HepG2 (cell line): ENCODE measurements around the gene C9orf50. TPM values are rescaled to one million over a fixed set of nuclear protein-coding genes. Genes with fewer than 3 reads are reported as not detected.

Experiments used
- ATAC-seq: fragments of 200-7000 bp; cut with Tn5 transposase; 3 replicates; pipeline ENCODE4 v1.9.1; 2020; ENCODE audit warnings: mild to moderate bottlenecking, moderate library complexity
- BruUV-seq: library from RNA; stranded (reverse); fragments of 400-500 nt; replicated peaks from 2 replicates; lab custom pipeline; 2021; lab: Mats Ljungman, UMichigan
- CTCF ChIA-PET: fragments of 300-600 bp; formaldehyde crosslinking; extraction: SDS; loops from one replicate; lab custom pipeline; 2021; ENCODE audit warnings: low total read pairs, inconsistent platforms, low intra/inter-chr PET ratio; lab: Yijun Ruan, JAX
- POLR2A ChIA-PET: fragments of 350-600 bp; sonication (Branson Sonifier 250); formaldehyde crosslinking; loops from one replicate; lab custom pipeline; 2020; ENCODE audit warnings: antibody characterized with exemption, inconsistent platforms; lab: Yijun Ruan, JAX
- DNase-seq: peaks from one replicate; pipeline ENCODE4 v3.0.0-alpha.2; 2015; ENCODE audit warnings: low spot score
- FAIRE-seq: peaks from 3 replicates; lab custom pipeline; 2011; peaks lifted over from hg19 to GRCh38; lab: Jason Lieb, UNC
- H2AFZ ChIP-seq: one replicate; pipeline ENCODE4 v1.6.1; 2011; ENCODE audit warnings: low read length, inconsistent platforms
- H3K27ac ChIP-seq: fragments of 300-600 bp; 3 replicates; pipeline ENCODE4 v1.8.0; 2011; ENCODE audit warnings: mixed run types, mild to moderate bottlenecking, mixed read lengths, low read length, inconsistent platforms; ENCODE audit not compliant: insufficient read depth; ENCODE audit errors: extremely low read length
- H3K27me3 ChIP-seq, 2 experiments: fragments of 200-600 bp in 1 of 2; 2 replicates in 1 of 2; 3 replicates in 1 of 2; pipeline versions ENCODE4 v1.6.0 to v1.8.0; 2011; ENCODE audit warnings: low read length in 2 of 2, mild to moderate bottlenecking in 2 of 2, moderate library complexity in 2 of 2, inconsistent platforms in 1 of 2; ENCODE audit not compliant: insufficient read depth in 2 of 2, control insufficient read depth in 1 of 2
- H3K36me3 ChIP-seq, 2 experiments: fragments of 200-600 bp in 1 of 2; replicated peaks in 1 of 2; 2 replicates in 1 of 2; 3 replicates in 1 of 2; pipeline versions ENCODE4 v1.5.1 to v1.8.0; 2011; ENCODE audit warnings: low read length in 2 of 2, inconsistent platforms in 1 of 2; ENCODE audit not compliant: insufficient read depth in 2 of 2, control insufficient read depth in 1 of 2
- H3K4me1 ChIP-seq: 2 replicates; pipeline ENCODE4 v1.5.1; 2012; ENCODE audit warnings: low read length, inconsistent platforms; ENCODE audit not compliant: insufficient read depth
- H3K4me2 ChIP-seq: 2 replicates; pipeline ENCODE4 v1.6.0; 2011; ENCODE audit warnings: low read depth, low read length, inconsistent platforms
- H3K4me3 ChIP-seq, 3 experiments: fragments of 200-600 bp in 1 of 3; sonication (generic), shearing (Covaris generic) in 1 of 3; replicated peaks in 1 of 3; 2 replicates each; pipeline ENCODE4 v1.5.1; 2011 to 2016; ENCODE audit warnings: low read length in 3 of 3, inconsistent platforms in 2 of 3, low read depth in 2 of 3, mild to moderate bottlenecking in 2 of 3, control low read depth in 1 of 3, mixed read lengths in 1 of 3; ENCODE audit not compliant: insufficient read depth in 1 of 3
- H3K79me2 ChIP-seq: one replicate; pipeline ENCODE4 v1.6.1; 2011; ENCODE audit warnings: low read length, inconsistent platforms; ENCODE audit not compliant: insufficient read depth
- H3K9ac ChIP-seq: 2 replicates; pipeline ENCODE4 v1.6.0; 2011; ENCODE audit warnings: mild to moderate bottlenecking, low read depth, low read length, inconsistent platforms; ENCODE audit not compliant: insufficient read depth
- H3K9me3 ChIP-seq: 2 replicates; pipeline ENCODE4 v1.5.1; 2012; ENCODE audit warnings: mild to moderate bottlenecking, low read length
- H4K20me1 ChIP-seq: 2 replicates; pipeline ENCODE4 v1.6.0; 2011; ENCODE audit warnings: inconsistent platforms, mild to moderate bottlenecking, low read length, moderate library complexity; ENCODE audit not compliant: insufficient read depth
- CAMTA2 ChIP-seq: sonication (generic); formaldehyde crosslinking; IDR thresholded peaks from 2 replicates; pipeline ENCODE4 v1.4.0; 2020; ENCODE audit warnings: mild to moderate bottlenecking, missing genetic modification reagents, borderline replicate concordance
- CREB1 ChIP-seq, 2 experiments: fragments of 450-650 bp in 1 of 2; IDR thresholded peaks; 2 replicates each; pipeline ENCODE4 v1.6.1; 2016 to 2017; ENCODE audit warnings: control low read depth in 1 of 2, mild to moderate bottlenecking in 1 of 2, missing compliant biosample characterization in 1 of 2, missing genetic modification characterization in 1 of 2
- ETV5 ChIP-seq: IDR thresholded peaks from 2 replicates; pipeline ENCODE4 v1.6.1; 2018; ENCODE audit warnings: missing biosample characterization, missing genetic modification reagents, inconsistent platforms, borderline replicate concordance
- GATAD2A ChIP-seq: IDR thresholded peaks from 2 replicates; pipeline ENCODE4 v1.6.1; 2016
- HDAC2 ChIP-seq: sonication (generic); formaldehyde crosslinking; IDR thresholded peaks from 2 replicates; pipeline ENCODE4 v1.4.0; 2020; ENCODE audit warnings: missing genetic modification reagents
- POLR2AphosphoS5 ChIP-seq: IDR thresholded peaks from 2 replicates; pipeline ENCODE4 v1.6.1; 2012; ENCODE audit warnings: low read depth, low read length
- RBM22 ChIP-seq: fragments of 200-400 bp; formaldehyde crosslinking; optimal IDR thresholded peaks from 2 replicates; pipeline ENCODE3; 2017; ENCODE audit warnings: mild to moderate bottlenecking, low read length, moderate library complexity
- THAP11 ChIP-seq: IDR thresholded peaks from 2 replicates; pipeline ENCODE4 v1.6.1; 2016; ENCODE audit warnings: missing biosample characterization, missing genetic modification reagents
- ZNF263 ChIP-seq: sonication (generic); formaldehyde crosslinking; IDR thresholded peaks from 2 replicates; pipeline ENCODE4 v1.4.0; 2020; ENCODE audit warnings: missing genetic modification reagents
- ZZZ3 ChIP-seq: sonication (generic); formaldehyde crosslinking; IDR thresholded peaks from 2 replicates; pipeline ENCODE4 v1.4.0; 2020; ENCODE audit warnings: missing genetic modification reagents, mild to moderate bottlenecking, borderline replicate concordance
- WGBS: methylation state at CpG from one replicate; pipeline ENCODE4 v1.1.6; 2017; ENCODE audit warnings: low lambda C conversion rate; 5-methylcytosine and 5-hydroxymethylcytosine counted together
- in situ Hi-C: cut with HindIII; loops from 2 replicates; pipeline ENCODE4 v1.10.0; 2017; ENCODE audit warnings: low pct_unique_long_range_greater_than_20kb; ENCODE audit not compliant: extremely low pct_ligation_motif_present
- intact Hi-C: fragments of 100-400 bp; cut with micrococcal nuclease; formaldehyde crosslinking; loops from one replicate; pipeline ENCODE4 v1.10.0; 2022; ENCODE audit not compliant: unreplicated experiment
- polyA plus RNA-seq, 8 experiments: library from polyadenylated mRNA; depleted of rRNA in 3 of 8; stranded (reverse) in 7 of 8; unstranded in 1 of 8; fragments of >200 nt; fragmentation: Illumina TruSeq in 4 of 8; extraction: Trizol in 4 of 8; gene quantifications; 2 replicates each; pipeline versions ENCODE4 v1.2.1 to v1.2.3, GENCODE V29; 2011 to 2016; ENCODE audit warnings: low read depth in 4 of 8, missing spikeins in 1 of 8, mixed read lengths in 1 of 8; ENCODE audit not compliant: insufficient read depth in 1 of 8
- total RNA-seq, 5 experiments: library from RNA; depleted of rRNA; stranded (reverse); fragments of >200 nt; fragmentation: Illumina TruSeq; extraction: Trizol; gene quantifications; 2 replicates each; pipeline ENCODE4 v1.2.3, GENCODE V29; 2016; ENCODE audit warnings: low read depth in 1 of 5
- TF ChIP-seq, protein P1 (sequence below), 2 experiments: fragments of 450-650 bp in 1 of 2; sonication (generic) in 1 of 2; formaldehyde crosslinking; IDR thresholded peaks; 2 replicates each; pipeline versions ENCODE4 v1.5.0 to v1.8.0; 2020 to 2022; ENCODE audit warnings: mild to moderate bottlenecking in 1 of 2, missing genetic modification reagents in 1 of 2
- TF ChIP-seq, protein P2 (sequence below): sonication (generic); formaldehyde crosslinking; IDR thresholded peaks from 2 replicates; pipeline ENCODE4 v1.5.0; 2020; ENCODE audit warnings: missing genetic modification reagents
- TF ChIP-seq, protein P3 (sequence below): sonication (generic); formaldehyde crosslinking; IDR thresholded peaks from 2 replicates; pipeline ENCODE4 v1.9.0; 2021; ENCODE audit warnings: mild to moderate bottlenecking, missing genetic modification reagents
- TF ChIP-seq, protein P4 (sequence below): IDR thresholded peaks from 2 replicates; pipeline ENCODE4 v1.6.1; 2018; ENCODE audit warnings: missing genetic modification reagents

C9orf50 gene
- total and polyA plus RNA-seq, 2 of the 13 experiments (the other 11 are each of a cell fraction or from before 2014, with no cell fraction given) = not detected

DNA sequence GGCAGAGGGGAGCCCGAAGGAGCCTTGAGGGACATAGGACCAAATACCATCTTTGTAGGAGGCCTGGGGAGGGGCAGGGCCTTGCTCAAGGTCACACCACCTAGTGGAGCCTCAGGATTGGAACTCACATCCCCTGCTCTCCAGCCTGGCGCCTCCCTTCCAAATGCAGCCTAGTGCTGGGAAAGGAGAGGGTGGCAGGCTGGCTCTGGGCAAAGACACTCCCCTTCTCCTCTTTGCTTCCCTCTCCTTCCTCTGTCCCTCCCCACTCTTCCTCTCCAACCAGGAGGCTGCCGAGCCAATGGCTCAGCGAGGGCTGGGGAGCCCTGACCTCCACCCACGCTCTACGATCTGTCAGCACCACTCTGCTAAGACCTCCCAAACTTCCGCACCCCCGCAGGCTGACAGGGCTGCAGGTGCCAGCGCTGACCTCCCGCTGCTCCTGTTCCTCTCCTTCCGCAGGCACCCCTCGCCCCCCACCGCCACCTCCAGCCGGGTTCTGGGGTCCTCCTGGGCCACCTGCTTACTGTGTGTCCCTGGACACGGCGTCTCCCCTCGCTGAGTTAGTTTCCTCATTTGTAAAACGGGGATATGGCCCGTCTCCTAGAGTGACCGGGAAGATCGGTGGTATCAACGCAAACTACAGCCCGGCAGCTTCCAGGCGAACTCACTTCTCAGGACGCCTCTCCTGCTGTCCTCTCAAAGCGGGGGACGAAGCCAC, 52.9 kb downstream of the C9orf50 start:
- POLR2A ChIA-PET = interaction anchor here (0.7 to 8.3 kb wide), 17 partner anchors 9 to 428 kb away, joined by 3 to 136 read pairs (median 5); partner anchors contain the start of gene IER5L
- in situ Hi-C loops = no loop called here
- CTCF ChIA-PET = no interaction called here
- TF ChIP-seq ZZZ3 (CRISPR knock-in tag) (no peak), THAP11 (CRISPR knock-in tag) (no peak), GATAD2A (CRISPR knock-in tag) (peak; percentile 61), HDAC2 (no peak; the same call in none of the 2 replicates), ZNF263 (peak; percentile 65; the same call in 1 of the 2 replicates), CREB1 (IDR thresholded peaks at IDR 0.05) (no peak), CREB1 (CRISPR knock-in tag; IDR thresholded peaks at IDR 0.05) (no peak), CAMTA2 (0 out of 2 replicates have a peak, but pooled peaks have one; percentile 52), RBM22 (peak; percentile 83), POLR2AphosphoS5 (peak; percentile 86), ETV5 (CRISPR knock-in tag) (peak; percentile 30; the same call in 1 of the 2 replicates)
- TF ChIP-seq, protein P1, sequence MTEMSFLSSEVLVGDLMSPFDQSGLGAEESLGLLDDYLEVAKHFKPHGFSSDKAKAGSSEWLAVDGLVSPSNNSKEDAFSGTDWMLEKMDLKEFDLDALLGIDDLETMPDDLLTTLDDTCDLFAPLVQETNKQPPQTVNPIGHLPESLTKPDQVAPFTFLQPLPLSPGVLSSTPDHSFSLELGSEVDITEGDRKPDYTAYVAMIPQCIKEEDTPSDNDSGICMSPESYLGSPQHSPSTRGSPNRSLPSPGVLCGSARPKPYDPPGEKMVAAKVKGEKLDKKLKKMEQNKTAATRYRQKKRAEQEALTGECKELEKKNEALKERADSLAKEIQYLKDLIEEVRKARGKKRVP (CRISPR knock-in tag; IDR thresholded peaks at IDR 0.05) = no peak
- TF ChIP-seq, protein P2, sequence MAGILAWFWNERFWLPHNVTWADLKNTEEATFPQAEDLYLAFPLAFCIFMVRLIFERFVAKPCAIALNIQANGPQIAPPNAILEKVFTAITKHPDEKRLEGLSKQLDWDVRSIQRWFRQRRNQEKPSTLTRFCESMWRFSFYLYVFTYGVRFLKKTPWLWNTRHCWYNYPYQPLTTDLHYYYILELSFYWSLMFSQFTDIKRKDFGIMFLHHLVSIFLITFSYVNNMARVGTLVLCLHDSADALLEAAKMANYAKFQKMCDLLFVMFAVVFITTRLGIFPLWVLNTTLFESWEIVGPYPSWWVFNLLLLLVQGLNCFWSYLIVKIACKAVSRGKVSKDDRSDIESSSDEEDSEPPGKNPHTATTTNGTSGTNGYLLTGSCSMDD (CRISPR knock-in tag) = no peak
- TF ChIP-seq, protein P3, sequence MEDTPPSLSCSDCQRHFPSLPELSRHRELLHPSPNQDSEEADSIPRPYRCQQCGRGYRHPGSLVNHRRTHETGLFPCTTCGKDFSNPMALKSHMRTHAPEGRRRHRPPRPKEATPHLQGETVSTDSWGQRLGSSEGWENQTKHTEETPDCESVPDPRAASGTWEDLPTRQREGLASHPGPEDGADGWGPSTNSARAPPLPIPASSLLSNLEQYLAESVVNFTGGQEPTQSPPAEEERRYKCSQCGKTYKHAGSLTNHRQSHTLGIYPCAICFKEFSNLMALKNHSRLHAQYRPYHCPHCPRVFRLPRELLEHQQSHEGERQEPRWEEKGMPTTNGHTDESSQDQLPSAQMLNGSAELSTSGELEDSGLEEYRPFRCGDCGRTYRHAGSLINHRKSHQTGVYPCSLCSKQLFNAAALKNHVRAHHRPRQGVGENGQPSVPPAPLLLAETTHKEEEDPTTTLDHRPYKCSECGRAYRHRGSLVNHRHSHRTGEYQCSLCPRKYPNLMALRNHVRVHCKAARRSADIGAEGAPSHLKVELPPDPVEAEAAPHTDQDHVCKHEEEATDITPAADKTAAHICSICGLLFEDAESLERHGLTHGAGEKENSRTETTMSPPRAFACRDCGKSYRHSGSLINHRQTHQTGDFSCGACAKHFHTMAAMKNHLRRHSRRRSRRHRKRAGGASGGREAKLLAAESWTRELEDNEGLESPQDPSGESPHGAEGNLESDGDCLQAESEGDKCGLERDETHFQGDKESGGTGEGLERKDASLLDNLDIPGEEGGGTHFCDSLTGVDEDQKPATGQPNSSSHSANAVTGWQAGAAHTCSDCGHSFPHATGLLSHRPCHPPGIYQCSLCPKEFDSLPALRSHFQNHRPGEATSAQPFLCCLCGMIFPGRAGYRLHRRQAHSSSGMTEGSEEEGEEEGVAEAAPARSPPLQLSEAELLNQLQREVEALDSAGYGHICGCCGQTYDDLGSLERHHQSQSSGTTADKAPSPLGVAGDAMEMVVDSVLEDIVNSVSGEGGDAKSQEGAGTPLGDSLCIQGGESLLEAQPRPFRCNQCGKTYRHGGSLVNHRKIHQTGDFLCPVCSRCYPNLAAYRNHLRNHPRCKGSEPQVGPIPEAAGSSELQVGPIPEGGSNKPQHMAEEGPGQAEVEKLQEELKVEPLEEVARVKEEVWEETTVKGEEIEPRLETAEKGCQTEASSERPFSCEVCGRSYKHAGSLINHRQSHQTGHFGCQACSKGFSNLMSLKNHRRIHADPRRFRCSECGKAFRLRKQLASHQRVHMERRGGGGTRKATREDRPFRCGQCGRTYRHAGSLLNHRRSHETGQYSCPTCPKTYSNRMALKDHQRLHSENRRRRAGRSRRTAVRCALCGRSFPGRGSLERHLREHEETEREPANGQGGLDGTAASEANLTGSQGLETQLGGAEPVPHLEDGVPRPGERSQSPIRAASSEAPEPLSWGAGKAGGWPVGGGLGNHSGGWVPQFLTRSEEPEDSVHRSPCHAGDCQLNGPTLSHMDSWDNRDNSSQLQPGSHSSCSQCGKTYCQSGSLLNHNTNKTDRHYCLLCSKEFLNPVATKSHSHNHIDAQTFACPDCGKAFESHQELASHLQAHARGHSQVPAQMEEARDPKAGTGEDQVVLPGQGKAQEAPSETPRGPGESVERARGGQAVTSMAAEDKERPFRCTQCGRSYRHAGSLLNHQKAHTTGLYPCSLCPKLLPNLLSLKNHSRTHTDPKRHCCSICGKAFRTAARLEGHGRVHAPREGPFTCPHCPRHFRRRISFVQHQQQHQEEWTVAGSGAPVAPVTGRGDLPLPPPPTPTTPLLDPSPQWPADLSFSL (CRISPR knock-in tag) = no peak
- TF ChIP-seq, protein P4, sequence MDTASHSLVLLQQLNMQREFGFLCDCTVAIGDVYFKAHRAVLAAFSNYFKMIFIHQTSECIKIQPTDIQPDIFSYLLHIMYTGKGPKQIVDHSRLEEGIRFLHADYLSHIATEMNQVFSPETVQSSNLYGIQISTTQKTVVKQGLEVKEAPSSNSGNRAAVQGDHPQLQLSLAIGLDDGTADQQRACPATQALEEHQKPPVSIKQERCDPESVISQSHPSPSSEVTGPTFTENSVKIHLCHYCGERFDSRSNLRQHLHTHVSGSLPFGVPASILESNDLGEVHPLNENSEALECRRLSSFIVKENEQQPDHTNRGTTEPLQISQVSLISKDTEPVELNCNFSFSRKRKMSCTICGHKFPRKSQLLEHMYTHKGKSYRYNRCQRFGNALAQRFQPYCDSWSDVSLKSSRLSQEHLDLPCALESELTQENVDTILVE (CRISPR knock-in tag) = no peak

More for the DNA sequence above, 52.9 kb downstream of the C9orf50 start:
- BruUV-seq = TSS peak; percentile 73
- Histone ChIP-seq H3K4me3 (peak overlapping the region; percentile 60 to 85 (median 84)), H3K9ac (peak overlapping the region; percentile 84), H3K27me3 (no peaks in the 10 kb centered on the region; a peak in 1 of 5 replicates), H3K27ac (peak overlapping the region; percentile 87), H3K4me2 (peak overlapping the region; percentile 66), H3K79me2 (peaks cover 20% of the 10 kb centered on the region), H3K9me3 (peaks cover 7% of the 10 kb centered on the region; the same call in 1 of the 2 replicates), H2AFZ (no peak overlapping the region), H3K36me3 (no peaks in the 10 kb centered on the region; a peak in 1 of 5 replicates), H3K4me1 (peaks cover 70% of the 10 kb centered on the region), H4K20me1 (no peaks in the 10 kb centered on the region)
- WGBS = 3% methylated on average over 10 of the region's 27 CpGs
- ATAC-seq (peak; percentile 59), FAIRE-seq (peak; percentile 77), DNase-seq (peak; percentile 75)
- intact Hi-C loops = loop anchor here (2.0 to 5.0 kb wide), 4 partner anchors 29 to 81 kb away; no protein-coding TSS in a partner anchor
